AG08396 (cell line): ENCODE data around the gene ITGB5.
"Not testable (repeated sequence)": the region's sequence is repeated elsewhere in the genome, so short reads cannot be mapped to it uniquely, and the experiment has no call there.

ENCODE experiments used
- DNase-seq: peaks from one replicate; pipeline ENCODE4 v3.0.0; 2012; ENCODE audit warnings: low spot score, mixed read lengths

The ITGB5 gene

GRCh38 chr3:124786511-124787241 is 100.5 kb downstream of the ITGB5 start:
- DNase-seq, result no peak

DNA sequence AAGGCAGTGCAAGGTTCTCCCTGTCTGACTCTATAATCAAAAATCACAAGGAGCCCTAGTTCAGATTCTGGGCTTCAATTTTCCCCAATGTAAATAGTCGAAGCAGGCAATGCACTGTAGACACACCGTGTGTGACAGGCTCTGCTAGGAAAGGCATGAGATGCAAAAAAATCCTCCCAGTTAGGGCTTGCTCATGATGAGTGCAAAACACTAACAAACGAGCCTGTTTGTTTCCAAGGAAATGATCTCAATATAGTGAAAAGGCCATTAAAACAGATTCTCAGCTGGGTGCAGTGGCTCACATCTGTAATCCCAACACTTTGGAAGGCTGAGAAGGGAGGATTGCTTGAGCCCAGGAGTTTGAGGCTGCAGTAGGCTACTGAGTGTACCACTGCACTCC is 101.2 kb downstream of the ITGB5 start:
- DNase-seq, result no peak

DNA sequence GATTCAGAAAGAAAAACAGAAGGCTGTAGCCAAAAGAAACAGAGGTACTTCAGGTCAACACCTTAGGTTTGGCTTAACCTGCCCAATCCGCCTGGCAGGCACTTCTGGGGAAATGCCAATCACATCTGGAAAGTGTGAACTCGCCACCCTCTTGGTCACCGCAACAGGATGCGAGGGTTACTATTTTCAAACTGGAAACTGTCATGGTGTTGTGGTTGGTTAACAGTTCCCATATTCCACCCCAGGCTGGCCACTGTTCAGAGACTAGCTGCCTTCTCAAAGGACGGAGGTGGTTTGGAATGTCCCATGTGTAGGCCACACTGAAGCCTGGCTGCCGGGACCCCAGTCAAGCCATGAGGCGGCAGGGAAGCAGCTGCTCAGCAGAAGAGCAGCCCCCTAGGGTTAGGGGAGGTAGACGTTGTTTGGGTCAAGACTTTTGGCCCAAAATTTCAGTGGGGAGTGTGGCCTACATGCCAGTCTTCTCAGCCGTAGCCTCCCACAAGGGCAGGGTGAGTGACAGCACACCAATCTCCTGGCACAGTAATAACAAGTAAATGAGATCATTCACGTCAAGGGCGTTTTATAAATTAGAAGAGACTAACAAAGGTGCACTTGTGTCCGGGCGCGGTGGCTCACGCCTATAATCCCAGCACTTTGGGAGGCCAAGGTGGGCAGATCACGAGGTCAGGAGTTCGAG is 102.3 kb downstream of the ITGB5 start:
- no peak for DNase-seq

- DNase-seq, result no peak
These were observed 103.5 kb downstream of the ITGB5 start for GRCh38 chr3:124783696-124784095.

DNA sequence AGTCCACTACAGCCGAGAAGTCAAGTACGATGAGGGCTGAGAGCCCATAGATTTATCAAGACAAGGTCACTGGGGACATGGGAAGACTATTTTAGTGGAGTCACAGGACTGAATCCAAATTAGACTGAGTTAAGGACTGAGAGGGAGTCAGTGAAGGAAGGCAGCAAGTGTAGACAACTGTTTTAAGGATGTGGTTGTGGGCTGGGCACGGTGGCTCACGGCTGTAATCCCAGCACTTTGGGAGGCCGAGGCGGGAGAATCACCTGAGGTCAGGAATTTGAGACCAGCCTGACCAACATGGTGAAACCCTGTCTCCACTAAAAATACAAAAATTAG is 104.8 kb downstream of the ITGB5 start:
- DNase-seq, result not testable (repeated sequence)

GRCh38 chr3:124781476-124782376 is 105.4 kb downstream of the ITGB5 start:
- DNase-seq, result no peak

DNA sequence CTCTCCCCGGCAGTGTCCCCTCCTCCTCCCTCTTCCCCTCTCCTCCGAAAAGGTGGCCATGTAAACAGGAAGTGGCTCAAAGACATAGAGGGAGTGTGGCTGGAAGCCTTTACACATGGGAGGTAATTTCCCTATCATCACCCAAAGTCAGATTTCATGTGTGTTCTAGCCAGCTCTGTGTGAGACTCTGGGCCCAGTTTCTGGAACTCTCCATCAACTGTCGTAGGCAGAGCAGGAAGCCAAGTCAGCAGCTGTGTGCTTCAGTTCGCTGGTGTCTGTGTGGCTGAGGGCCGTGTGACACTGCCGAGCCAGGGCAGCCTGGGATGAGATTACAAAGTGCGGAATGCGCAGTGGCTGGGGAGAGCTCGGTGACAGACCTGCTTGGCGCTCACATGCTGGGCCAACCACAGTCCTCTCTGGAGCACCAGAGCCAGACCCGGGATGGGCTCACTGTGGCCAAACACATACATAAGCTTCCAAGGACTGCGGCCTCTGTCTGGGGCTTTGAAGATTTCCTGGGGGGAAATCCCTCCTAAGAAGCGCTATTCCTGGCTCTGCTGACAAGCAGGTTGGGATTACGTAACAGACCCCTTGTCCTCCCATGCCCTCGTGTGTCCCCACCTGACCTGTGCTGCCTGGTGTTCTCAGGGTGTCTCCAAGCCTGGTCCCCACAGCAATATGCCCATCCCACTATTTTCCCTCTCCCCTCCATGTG is 106.2 kb downstream of the ITGB5 start:
- peak; percentile 59 for DNase-seq

GRCh38 chr3:124780356-124780755 is 106.8 kb downstream of the ITGB5 start:
- DNase-seq, result peak; percentile 63

DNA sequence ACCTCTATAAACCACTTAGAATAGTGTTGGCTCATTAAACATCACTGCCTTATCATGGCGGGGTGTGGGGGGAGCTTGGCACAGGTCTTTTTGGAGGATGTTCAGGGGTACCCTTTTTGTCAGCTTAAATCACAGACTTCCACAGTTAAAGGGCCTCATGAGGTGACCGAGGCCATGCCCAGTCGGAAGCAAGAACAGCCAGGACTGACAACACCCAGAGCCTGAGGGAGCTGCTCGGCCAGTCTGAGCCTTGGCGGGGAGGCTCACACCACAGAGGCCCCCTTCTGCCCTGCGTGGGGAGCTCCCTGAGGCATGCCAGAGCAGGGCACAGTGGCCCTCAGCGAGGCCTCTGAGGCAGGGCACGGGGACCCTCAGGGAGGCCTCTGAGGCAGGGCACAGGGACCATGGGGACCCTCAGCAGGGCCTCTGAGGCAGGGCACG is 107.4 kb downstream of the ITGB5 start:
- no peak for DNase-seq

DNA sequence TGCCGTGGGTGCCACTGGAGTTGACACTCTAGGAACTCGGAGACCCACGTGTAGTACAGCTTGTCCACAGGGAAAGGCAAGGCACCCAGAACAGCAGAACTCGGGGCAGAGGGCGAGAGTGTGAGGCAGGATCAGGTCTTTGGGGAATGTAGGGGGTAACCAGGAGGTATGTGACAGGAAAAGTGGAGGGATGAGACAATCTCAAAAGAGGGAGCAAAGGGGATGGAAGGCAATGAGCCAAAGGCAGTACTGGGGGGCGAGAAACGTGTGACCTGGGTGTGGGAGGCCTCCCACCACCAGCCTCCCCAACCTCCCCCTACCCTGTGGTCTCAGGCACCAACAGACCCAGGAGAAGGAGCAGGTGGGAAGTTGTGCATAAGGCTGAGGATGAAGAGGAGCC is 108.0 kb downstream of the ITGB5 start:
- no peak for DNase-seq

- DNase-seq, result no peak
These were observed 109.2 kb downstream of the ITGB5 start for GRCh38 chr3:124777762-124778470.

- DNase-seq, result no peak
These were observed 110.3 kb downstream of the ITGB5 start for GRCh38 chr3:124776856-124777255.

DNA sequence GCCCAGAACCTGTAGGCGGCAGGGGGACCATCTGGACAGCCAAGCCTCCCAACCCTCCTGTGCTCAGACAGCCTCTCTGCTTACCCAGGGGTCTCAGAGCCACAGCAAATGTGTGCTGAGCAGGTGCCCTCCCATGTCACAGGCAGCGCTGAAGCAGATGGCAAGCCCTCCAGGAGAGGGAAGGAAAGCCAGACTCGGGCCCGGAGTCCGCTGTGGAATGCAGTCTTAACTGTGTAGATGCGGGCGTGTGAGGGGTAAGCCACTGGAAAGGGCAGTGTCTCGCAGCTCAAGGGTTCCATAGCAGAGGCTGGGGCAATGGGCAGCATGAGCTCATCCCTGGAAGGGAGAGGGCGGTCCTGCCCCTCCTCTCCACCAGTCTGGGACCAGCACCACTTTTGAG is 111.3 kb downstream of the ITGB5 start:
- no peak for DNase-seq

GRCh38 chr3:124774841-124775402 is 112.2 kb downstream of the ITGB5 start:
- no peak for DNase-seq

- DNase-seq, result peak; percentile 84
These were observed 112.8 kb downstream of the ITGB5 start for GRCh38 chr3:124774327-124774718.

GRCh38 chr3:124773351-124774326 is 113.5 kb downstream of the ITGB5 start:
- no peak for DNase-seq

- no peak for DNase-seq
These were observed 114.9 kb downstream of the ITGB5 start for GRCh38 chr3:124772081-124772831.

DNA sequence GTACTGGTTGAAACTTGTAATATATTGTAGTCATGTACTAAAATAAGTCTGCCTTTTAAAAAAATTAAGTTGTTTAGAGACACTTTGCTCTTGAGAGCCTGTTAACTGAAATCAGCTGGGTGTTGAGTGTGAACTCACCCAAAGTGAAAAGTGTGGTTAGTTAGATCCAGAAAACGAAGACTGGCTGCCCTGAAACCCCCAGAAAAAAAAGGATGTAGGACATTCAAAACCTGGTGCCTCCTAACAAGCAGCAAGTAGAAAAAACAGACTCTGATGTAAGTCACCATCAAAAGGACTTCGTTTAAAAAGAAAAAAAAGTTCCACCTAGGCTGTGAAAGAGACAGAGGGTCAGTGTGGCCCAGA is 116.1 kb downstream of the ITGB5 start:
- DNase-seq, result no peak
